ENCODE data around the gene TRIM38.
"Not testable (repeated sequence)": the region's sequence is repeated elsewhere in the genome, so short reads cannot be mapped to it uniquely, and the experiment has no call there.

TRIM38 gene

GRCh38 chr6:26003102-26003694 is 40.6 kb downstream of the TRIM38 start:
- no peak for DNase-seq (ENCODE audit: low read depth in 4 of 4, low spot score in 1 of 4)

GRCh38 chr6:26006086-26006939 is 43.7 kb downstream of the TRIM38 start:
- DNase-seq (ENCODE audit: low read depth in 4 of 4, low spot score in 1 of 4), result no peak

- not testable (repeated sequence) for DNase-seq (ENCODE audit: low read depth in 4 of 4, low spot score in 1 of 4)
Measured at GRCh38 chr6:26006940-26007305, 44.3 kb downstream of the TRIM38 start.

- no peak for DNase-seq (ENCODE audit: low read depth in 4 of 4, low spot score in 1 of 4)
Measured at GRCh38 chr6:26008470-26008869, 45.9 kb downstream of the TRIM38 start.

GRCh38 chr6:26009817-26010216 is 47.2 kb downstream of the TRIM38 start:
- no peak for DNase-seq (ENCODE audit: low read depth in 4 of 4, low spot score in 1 of 4)

GRCh38 chr6:26012061-26012460 is 49.5 kb downstream of the TRIM38 start:
- DNase-seq (ENCODE audit: low read depth in 4 of 4, low spot score in 1 of 4), result no peak

GRCh38 chr6:26014386-26014785 is 51.8 kb downstream of the TRIM38 start:
- not testable (repeated sequence) for DNase-seq (ENCODE audit: low read depth in 4 of 4, low spot score in 1 of 4)

GRCh38 chr6:26016245-26016962 is 53.8 kb downstream of the TRIM38 start:
- DNase-seq (ENCODE audit: low read depth in 4 of 4, low spot score in 1 of 4), result no peak

- DNase-seq (ENCODE audit: low read depth in 4 of 4, low spot score in 1 of 4), result no peak
Measured at GRCh38 chr6:26016963-26017631, 54.5 kb downstream of the TRIM38 start.

GRCh38 chr6:26017632-26017966 is 55.0 kb downstream of the TRIM38 start:
- peak in 3 of 4 experiments; percentile 63 to 80 (median 77) for DNase-seq (ENCODE audit: low read depth in 4 of 4, low spot score in 1 of 4)

- DNase-seq (ENCODE audit: low read depth in 4 of 4, low spot score in 1 of 4), result no peak
Measured at GRCh38 chr6:26019261-26019830, 56.7 kb downstream of the TRIM38 start.

- DNase-seq (ENCODE audit: low read depth in 4 of 4, low spot score in 1 of 4), result no peak
Measured at GRCh38 chr6:26019967-26020328, 57.3 kb downstream of the TRIM38 start.

GRCh38 chr6:26020329-26021000 is 57.9 kb downstream of the TRIM38 start:
- DNase-seq (ENCODE audit: low read depth in 4 of 4, low spot score in 1 of 4), result peak in 3 of 4 experiments; percentile 38 to 47 (median 39)

- DNase-seq (ENCODE audit: low read depth in 4 of 4, low spot score in 1 of 4), result peak in 1 of 4 experiments; percentile 52
Measured at GRCh38 chr6:26021001-26021349, 58.4 kb downstream of the TRIM38 start.

- peak; percentile 44 to 80 (median 66) for DNase-seq (ENCODE audit: low read depth in 4 of 4, low spot score in 1 of 4)
Measured at GRCh38 chr6:26021350-26022131, 58.9 kb downstream of the TRIM38 start.

- DNase-seq (ENCODE audit: low read depth in 4 of 4, low spot score in 1 of 4), result no peak
Measured at GRCh38 chr6:26022132-26022472, 59.5 kb downstream of the TRIM38 start.

- no peak for DNase-seq (ENCODE audit: low read depth in 4 of 4, low spot score in 1 of 4)
Measured at GRCh38 chr6:26022737-26023136, 60.1 kb downstream of the TRIM38 start.

- DNase-seq (ENCODE audit: low read depth in 4 of 4, low spot score in 1 of 4), result no peak
Measured at GRCh38 chr6:26024651-26025046, 62.0 kb downstream of the TRIM38 start.

GRCh38 chr6:26025047-26025893 is 62.7 kb downstream of the TRIM38 start:
- DNase-seq (ENCODE audit: low read depth in 4 of 4, low spot score in 1 of 4), result no peak
